ENCODE measurements around the gene ABCB4.

- TF ChIP-seq EP300 (IDR thresholded peaks at IDR 0.05) (no peak), POLR2A (IDR thresholded peaks at IDR 0.05) (no peak), CTCF (IDR thresholded peaks at IDR 0.05) (no peak), POLR2AphosphoS5 (IDR thresholded peaks at IDR 0.05) (no peak)
Observed at GRCh38 chr7:87513735-87514335, 38.4 kb upstream of the ABCB4 start.
